Measurements from ENCODE around the gene AP2B1. TPM values are rescaled to one million over a fixed set of nuclear protein-coding genes. Genes with fewer than 3 reads are reported as not detected.

The AP2B1 gene
- total RNA-seq, 1 experiment from 2014 or later: 198 TPM

- TF ChIP-seq, protein P1, sequence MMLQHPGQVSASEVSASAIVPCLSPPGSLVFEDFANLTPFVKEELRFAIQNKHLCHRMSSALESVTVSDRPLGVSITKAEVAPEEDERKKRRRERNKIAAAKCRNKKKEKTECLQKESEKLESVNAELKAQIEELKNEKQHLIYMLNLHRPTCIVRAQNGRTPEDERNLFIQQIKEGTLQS (IDR thresholded peaks at IDR 0.05): no peak
- no peak for TF ChIP-seq CTCF (IDR thresholded peaks at IDR 0.05 in 2 of 3, conservative IDR thresholded peaks at IDR 0.05 in 1 of 3; ENCODE audit: borderline replicate concordance in 1 of 3, insufficient read depth in 1 of 3, low read depth in 2 of 3, low read length in 2 of 3)
- no peak for TF ChIP-seq CEBPB (IDR thresholded peaks at IDR 0.05; ENCODE audit: low read depth)
- TF ChIP-seq JUND (IDR thresholded peaks at IDR 0.05): no peak
- TF ChIP-seq EZH2phosphoT487 (IDR thresholded peaks at IDR 0.05; ENCODE audit: borderline replicate concordance): no peak
- no peak for TF ChIP-seq POLR2AphosphoS5 (IDR thresholded peaks at IDR 0.05; ENCODE audit: low read depth, low read length)
- no peak for TF ChIP-seq CBX3 (IDR thresholded peaks at IDR 0.05; ENCODE audit: low read depth)
These were observed 162.7 kb downstream of the AP2B1 start (continued) for GRCh38 chr17:35749560-35750412.

DNA sequence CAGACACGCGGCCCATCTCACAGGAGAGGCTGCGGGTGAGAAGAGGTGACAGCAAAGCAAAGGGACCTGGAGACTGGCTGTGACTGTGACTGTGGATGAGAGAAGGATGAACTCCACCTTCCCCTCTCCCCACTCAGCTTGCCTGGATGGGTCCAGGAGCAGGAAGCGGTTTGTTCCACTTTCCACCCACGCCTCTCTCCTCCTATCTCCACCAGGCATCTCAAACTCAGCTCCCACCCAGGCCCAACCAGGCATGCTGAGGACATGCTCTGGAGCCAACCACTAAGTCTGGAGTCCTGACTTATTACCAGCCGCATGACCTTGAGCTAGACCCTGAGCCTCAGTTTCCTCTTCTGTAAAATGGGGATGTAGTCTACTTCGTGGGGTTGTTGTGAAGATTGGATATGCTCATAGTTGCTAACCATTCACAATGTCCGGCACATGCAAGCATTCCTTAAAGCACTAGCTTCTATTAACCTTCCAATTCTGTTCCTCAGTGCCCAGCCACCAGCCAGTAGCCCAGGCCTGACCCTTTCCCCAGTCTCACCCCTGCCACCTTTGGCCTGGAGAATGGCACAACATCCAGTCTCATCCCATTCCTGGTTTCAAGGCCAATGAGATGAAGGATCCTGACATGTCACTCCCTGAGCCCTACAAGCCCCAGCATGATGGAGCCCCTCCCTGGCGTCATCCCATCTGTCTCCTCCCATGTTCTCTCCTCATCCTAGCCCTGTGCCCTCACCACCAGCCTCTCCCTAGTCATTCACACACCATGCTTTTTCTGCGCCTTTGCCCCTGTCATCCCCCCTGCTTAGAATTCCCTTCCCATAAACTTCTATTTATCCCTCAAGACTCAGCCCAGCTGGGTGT lies 163.6 kb downstream of the AP2B1 start:
- no peak overlapping the region for H3K4me3 ChIP-seq (replicated peaks in 1 of 2; ENCODE audit: low read depth in 1 of 2, low read length in 2 of 2)
- no peaks in the 10 kb centered on the region for H3K36me3 ChIP-seq (ENCODE audit: control insufficient read depth in 1 of 2, insufficient read depth in 2 of 2, low read length in 2 of 2)
- ChIA-PET CTCF (interaction anchor here (1.5 kb wide), 1 partner anchor 13 kb away, joined by 3 read pairs; no protein-coding TSS in a partner anchor), POLR2A (no interaction called here), RAD21 (ENCODE audit: low non-redundant PET in 1 of 2, low total read pairs in 2 of 2, uncharacterized antibody in 2 of 2, unreplicated experiment in 2 of 2) (no interaction called here)
- no peak overlapping the region for H2AFZ ChIP-seq (ENCODE audit: low read depth, low read length, poor library complexity, severe bottlenecking)
- no peaks in the 10 kb centered on the region for H3K9me2 ChIP-seq (ENCODE audit: insufficient read depth)
- H3K4me2 ChIP-seq (ENCODE audit: low read length): no peak overlapping the region
- DNase-seq (ENCODE audit: low read depth, low spot score): no peak
- no peak overlapping the region for H3K9ac ChIP-seq (ENCODE audit: low read length)
- H3K27ac ChIP-seq (ENCODE audit: low read depth, low read length): no peak overlapping the region
- ATAC-seq: no peak
- BruUV-seq (replicated peaks): no TSS peak
- intact Hi-C loops (cut with micrococcal nuclease): no loop called here
- H3K9me3 ChIP-seq (ENCODE audit: control insufficient read depth in 1 of 2, insufficient read depth in 1 of 2, low read depth in 1 of 2, low read length in 2 of 2): no peaks in the 10 kb centered on the region
- peaks cover 4% of the 10 kb centered on the region; the same call in 1 of the 2 replicates for H3K27me3 ChIP-seq (ENCODE audit: insufficient read depth, low read length)
- H3K79me2 ChIP-seq (ENCODE audit: insufficient read depth, low read length): no peaks in the 10 kb centered on the region
- H4K20me1 ChIP-seq (ENCODE audit: insufficient read depth): no peaks in the 10 kb centered on the region
- no peaks in the 10 kb centered on the region for H3K4me1 ChIP-seq (ENCODE audit: control insufficient read depth in 1 of 2, insufficient read depth in 2 of 2, low read length in 2 of 2)
- TF ChIP-seq REST (IDR thresholded peaks at IDR 0.05; ENCODE audit: low read depth) (no peak), FOSL1 (IDR thresholded peaks at IDR 0.05; ENCODE audit: low read depth) (no peak), MAX (IDR thresholded peaks at IDR 0.05) (no peak), JUND (IDR thresholded peaks at IDR 0.05) (no peak), ZNF274 (IDR thresholded peaks at IDR 0.05; ENCODE audit: low read depth, low read length) (no peak), RAD21 (IDR thresholded peaks at IDR 0.05; ENCODE audit: low read depth) (no peak), EZH2phosphoT487 (IDR thresholded peaks at IDR 0.05; ENCODE audit: borderline replicate concordance) (no peak), TCF7L2 (IDR thresholded peaks at IDR 0.05; ENCODE audit: borderline replicate concordance, extremely low read depth, insufficient read depth, insufficient read length) (no peak), EGR1 (IDR thresholded peaks at IDR 0.05; ENCODE audit: low read depth) (no peak), ZFX (IDR thresholded peaks at IDR 0.05) (no peak), SRF (IDR thresholded peaks at IDR 0.05; ENCODE audit: low read depth) (no peak), CEBPB (IDR thresholded peaks at IDR 0.05; ENCODE audit: low read depth) (no peak), POLR2AphosphoS5 (IDR thresholded peaks at IDR 0.05; ENCODE audit: low read depth, low read length) (no peak)
- TF ChIP-seq, protein P1 (IDR thresholded peaks at IDR 0.05): no peak
